Tibial nerve (tissue), 4 donors: ENCODE results near the gene RYR3.

Experiments used
- CTCF ChIP-seq, 5 experiments: fragments of 200-600 bp in 3 of 5; fragments of 450-650 bp in 2 of 5; sonication (generic) in 3 of 5; IDR thresholded peaks; one replicate each; pipeline ENCODE4 v1.5.1; 2016 to 2019; ENCODE audit warnings: antibody characterized with exemption in 5 of 5, mild to moderate bottlenecking in 3 of 5, moderate library complexity in 2 of 5
- EP300 ChIP-seq, 2 donors: sonication (generic); formaldehyde crosslinking; IDR thresholded peaks; one replicate each; pipeline ENCODE4 v1.6.1; 2017; ENCODE audit warnings: antibody characterized with exemption in 2 of 2, mild to moderate bottlenecking in 1 of 2

DNA sequence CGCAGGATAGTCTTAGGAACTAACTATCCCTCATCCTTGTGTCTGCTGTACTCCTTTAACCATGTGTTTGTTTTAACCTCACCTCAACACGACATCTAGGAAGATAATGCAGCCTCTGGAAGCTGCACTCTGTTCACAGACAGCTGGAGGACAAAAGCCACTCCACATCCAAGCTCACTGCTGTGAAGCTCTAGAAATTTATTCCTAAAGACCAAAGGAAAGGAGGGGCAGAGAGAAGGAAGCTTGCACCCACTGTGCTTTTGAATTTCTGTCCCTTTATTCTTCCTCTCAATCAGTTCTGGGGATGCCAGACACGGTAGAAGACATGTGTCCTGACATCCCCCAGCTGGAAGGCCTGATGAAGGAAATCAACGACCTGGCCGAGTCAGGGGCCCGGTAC is 474.6 kb downstream of the RYR3 start:
- TF ChIP-seq EP300 (IDR thresholded peaks at IDR 0.05) (no peak), CTCF (IDR thresholded peaks at IDR 0.05) (no peak)
